HCT116 (cell line): ENCODE measurements around the gene TTC24.

ENCODE experiments used
- CTCF ChIP-seq, 3 experiments: fragments of 200-600 bp in 1 of 3; sonication (generic) in 1 of 3; IDR thresholded peaks in 2 of 3; conservative IDR thresholded peaks in 1 of 3; 2 replicates each; pipeline ENCODE4 v1.5.1; 2012 to 2017; ENCODE audit warnings: low read depth in 2 of 3, low read length in 2 of 3, antibody characterized with exemption in 1 of 3, borderline replicate concordance in 1 of 3, control low read depth in 1 of 3, mild to moderate bottlenecking in 1 of 3, mixed read lengths in 1 of 3, mixed run types in 1 of 3, moderate library complexity in 1 of 3; ENCODE audit not compliant: insufficient read depth in 1 of 3
- EZH2 ChIP-seq: fragments of 200-600 bp; sonication (generic); IDR thresholded peaks from 2 replicates; pipeline ENCODE4 v1.6.1; 2017; ENCODE audit warnings: antibody characterized with exemption, mixed run types
- POLR2A ChIP-seq: IDR thresholded peaks from 2 replicates; pipeline ENCODE4 v1.7.0; 2011; ENCODE audit warnings: borderline replicate concordance; ENCODE audit not compliant: insufficient read depth, insufficient read length; ENCODE audit errors: extremely low read depth
- RAD21 ChIP-seq: IDR thresholded peaks from 2 replicates; pipeline ENCODE4 v1.6.1; 2012; ENCODE audit warnings: low read depth, mild to moderate bottlenecking
- REST ChIP-seq: IDR thresholded peaks from 2 replicates; pipeline ENCODE4 v1.6.1; 2012; ENCODE audit warnings: low read depth
- SIN3A ChIP-seq: IDR thresholded peaks from 2 replicates; pipeline ENCODE4 v1.6.1; 2012; ENCODE audit warnings: low read depth
- YY1 ChIP-seq: IDR thresholded peaks from 2 replicates; pipeline ENCODE4 v1.6.1; 2011; ENCODE audit warnings: low read length, low read depth, moderate library complexity, mild to moderate bottlenecking; ENCODE audit not compliant: insufficient replicate concordance; ENCODE audit errors: extremely low read depth
- ZBTB33 ChIP-seq: IDR thresholded peaks from 2 replicates; pipeline ENCODE4 v1.6.1; 2011; ENCODE audit warnings: mild to moderate bottlenecking, low read length, moderate library complexity; ENCODE audit not compliant: insufficient replicate concordance; ENCODE audit errors: extremely low read depth
- ZNF274 ChIP-seq: fragments of 200-500 bp; sonication (Bioruptor generic); IDR thresholded peaks from 2 replicates; pipeline ENCODE4 v1.6.1; 2014; ENCODE audit warnings: mild to moderate bottlenecking, low read depth, low read length, inconsistent platforms

GRCh38 chr1:156583821-156584622, 4.5 kb downstream of the TTC24 start:
- TF ChIP-seq RAD21 (peak; percentile 88), EZH2 (no peak), CTCF (IDR thresholded peaks at IDR 0.05 in 2 of 3, conservative IDR thresholded peaks at IDR 0.05 in 1 of 3; ENCODE audit: borderline replicate concordance in 1 of 3, insufficient read depth in 1 of 3, low read depth in 2 of 3, low read length in 2 of 3) (peak; percentile 84 to 94 (median 91)), SIN3A (no peak), POLR2A (no peak), REST (no peak), ZBTB33 (no peak), YY1 (no peak), ZNF274 (no peak)
